T-helper 17 cell (primary cell): ENCODE data around the gene ALDH1A2. TPM values are rescaled to one million over a fixed set of nuclear protein-coding genes. Genes with fewer than 3 reads are reported as not detected.

Experiments used
- ATAC-seq: fragments of 150-1000 bp; cut with Tn5 transposase; 2 replicates; pipeline ENCODE4 v1.10.0; 2021; ENCODE audit warnings: mild to moderate bottlenecking, moderate library complexity
- DNase-seq, 3 donors: peaks; one replicate each; pipeline versions ENCODE4 v3.0.0 to v3.0.0-alpha.2; 2020 to 2021
- H3K9me3 ChIP-seq: one replicate; pipeline ENCODE4 v1.7.0; 2013; ENCODE audit warnings: low read length, mild to moderate bottlenecking; ENCODE audit not compliant: control insufficient read depth, poor library complexity, severe bottlenecking
- H3K27ac Mint-ChIP-seq: one replicate; pipeline ENCODE4 v1.8.0; 2022; ENCODE audit warnings: mild to moderate bottlenecking, moderate library complexity, mixed read lengths
- H3K27me3 Mint-ChIP-seq: one replicate; pipeline ENCODE4 v1.8.0; 2022; ENCODE audit warnings: mixed read lengths
- H3K36me3 Mint-ChIP-seq: one replicate; pipeline ENCODE4 v1.8.0; 2022; ENCODE audit warnings: low read depth, mixed read lengths
- H3K4me1 Mint-ChIP-seq: one replicate; pipeline ENCODE4 v1.8.0; 2022; ENCODE audit warnings: mild to moderate bottlenecking, mixed read lengths
- H3K4me3 Mint-ChIP-seq: one replicate; pipeline ENCODE4 v1.8.0; 2022; ENCODE audit warnings: mild to moderate bottlenecking, moderate library complexity, mixed read lengths
- total RNA-seq, 4 donors: library from RNA in 2 of 4; stranded (reverse) in 2 of 4; gene quantifications; one replicate each; pipeline ENCODE4 v1.2.3 and lab custom pipeline; 2022 to 2026

The ALDH1A2 gene
- total RNA-seq, 2 donors from 2014 or later = 0.47 TPM; not detected in 1

- Mint-ChIP-seq H3K4me1 (no peaks in the 10 kb centered on the region), H3K36me3 (no peaks in the 10 kb centered on the region), H3K4me3 (no peak overlapping the region), H3K27ac (no peak overlapping the region), H3K27me3 (peaks cover 43% of the 10 kb centered on the region)
- no peaks in the 10 kb centered on the region for H3K9me3 ChIP-seq
- ATAC-seq (no peak), DNase-seq (no peak)
These were observed 140.9 kb downstream of the ALDH1A2 start for GRCh38 chr15:57924598-57924997.

GRCh38 chr15:57923750-57924149 is 141.8 kb downstream of the ALDH1A2 start:
- DNase-seq (no peak), ATAC-seq (no peak)
- Mint-ChIP-seq H3K4me3 (no peak overlapping the region), H3K27ac (no peak overlapping the region), H3K4me1 (no peaks in the 10 kb centered on the region), H3K27me3 (peaks cover 49% of the 10 kb centered on the region), H3K36me3 (no peaks in the 10 kb centered on the region)
- no peaks in the 10 kb centered on the region for H3K9me3 ChIP-seq

GRCh38 chr15:57923306-57923705 is 142.2 kb downstream of the ALDH1A2 start:
- H3K27ac Mint-ChIP-seq = no peak overlapping the region
- H3K27me3 Mint-ChIP-seq = peaks cover 44% of the 10 kb centered on the region
- H3K9me3 ChIP-seq = no peaks in the 10 kb centered on the region
- DNase-seq (no peak), ATAC-seq (no peak)
- H3K36me3 Mint-ChIP-seq = no peaks in the 10 kb centered on the region
- no peak overlapping the region for H3K4me3 Mint-ChIP-seq
- no peaks in the 10 kb centered on the region for H3K4me1 Mint-ChIP-seq

- DNase-seq (no peak), ATAC-seq (no peak)
- H3K36me3 Mint-ChIP-seq = no peaks in the 10 kb centered on the region
- no peaks in the 10 kb centered on the region for H3K4me1 Mint-ChIP-seq
- peaks cover 41% of the 10 kb centered on the region for H3K27me3 Mint-ChIP-seq
- no peaks in the 10 kb centered on the region for H3K9me3 ChIP-seq
- no peak overlapping the region for H3K27ac Mint-ChIP-seq
- no peak overlapping the region for H3K4me3 Mint-ChIP-seq
These were observed 142.7 kb downstream of the ALDH1A2 start for GRCh38 chr15:57922776-57923175.

- no peaks in the 10 kb centered on the region for H3K36me3 Mint-ChIP-seq
- no peaks in the 10 kb centered on the region for H3K9me3 ChIP-seq
- DNase-seq = no peak
- peaks cover 39% of the 10 kb centered on the region for H3K27me3 Mint-ChIP-seq
- H3K4me1 Mint-ChIP-seq = no peaks in the 10 kb centered on the region
- no peak for ATAC-seq
- no peak overlapping the region for H3K4me3 Mint-ChIP-seq
- no peak overlapping the region for H3K27ac Mint-ChIP-seq
These were observed 144.1 kb downstream of the ALDH1A2 start for GRCh38 chr15:57921371-57921770.

GRCh38 chr15:57920911-57921310 is 144.6 kb downstream of the ALDH1A2 start:
- ATAC-seq (no peak), DNase-seq (no peak)
- Mint-ChIP-seq H3K36me3 (peaks cover 2% of the 10 kb centered on the region), H3K27ac (no peak overlapping the region), H3K27me3 (peaks cover 44% of the 10 kb centered on the region), H3K4me1 (no peaks in the 10 kb centered on the region), H3K4me3 (no peak overlapping the region)
- H3K9me3 ChIP-seq = no peaks in the 10 kb centered on the region

- ATAC-seq (no peak), DNase-seq (no peak)
- Mint-ChIP-seq H3K27me3 (peaks cover 41% of the 10 kb centered on the region), H3K4me1 (no peaks in the 10 kb centered on the region), H3K27ac (no peak overlapping the region), H3K36me3 (peaks cover 2% of the 10 kb centered on the region), H3K4me3 (no peak overlapping the region)
- H3K9me3 ChIP-seq = no peaks in the 10 kb centered on the region
These were observed 145.8 kb downstream of the ALDH1A2 start for GRCh38 chr15:57919754-57920153.

GRCh38 chr15:57917998-57918397 is 147.5 kb downstream of the ALDH1A2 start:
- H3K4me3 Mint-ChIP-seq = no peak overlapping the region
- H3K27me3 Mint-ChIP-seq = peaks cover 42% of the 10 kb centered on the region
- H3K27ac Mint-ChIP-seq = no peak overlapping the region
- no peaks in the 10 kb centered on the region for H3K9me3 ChIP-seq
- ATAC-seq = no peak
- no peak for DNase-seq
- peaks cover 2% of the 10 kb centered on the region for H3K36me3 Mint-ChIP-seq
- H3K4me1 Mint-ChIP-seq = no peaks in the 10 kb centered on the region

GRCh38 chr15:57916695-57917094 is 148.8 kb downstream of the ALDH1A2 start:
- Mint-ChIP-seq H3K36me3 (peaks cover 2% of the 10 kb centered on the region), H3K4me1 (no peaks in the 10 kb centered on the region), H3K27ac (no peak overlapping the region), H3K4me3 (no peak overlapping the region), H3K27me3 (peaks cover 48% of the 10 kb centered on the region)
- DNase-seq (no peak), ATAC-seq (no peak)
- no peaks in the 10 kb centered on the region for H3K9me3 ChIP-seq

GRCh38 chr15:57915827-57916531 is 149.5 kb downstream of the ALDH1A2 start:
- Mint-ChIP-seq H3K4me1 (no peaks in the 10 kb centered on the region), H3K36me3 (peaks cover 2% of the 10 kb centered on the region), H3K4me3 (no peak overlapping the region), H3K27ac (no peak overlapping the region), H3K27me3 (peaks cover 42% of the 10 kb centered on the region)
- H3K9me3 ChIP-seq = no peaks in the 10 kb centered on the region
- DNase-seq = no peak
- no peak for ATAC-seq

- H3K9me3 ChIP-seq = no peaks in the 10 kb centered on the region
- DNase-seq (no peak), ATAC-seq (no peak)
- Mint-ChIP-seq H3K27me3 (peaks cover 36% of the 10 kb centered on the region), H3K27ac (no peak overlapping the region), H3K36me3 (peaks cover 2% of the 10 kb centered on the region), H3K4me1 (no peaks in the 10 kb centered on the region), H3K4me3 (no peak overlapping the region)
These were observed 151.0 kb downstream of the ALDH1A2 start for GRCh38 chr15:57914350-57915055.

GRCh38 chr15:57911247-57911646 is 154.3 kb downstream of the ALDH1A2 start:
- Mint-ChIP-seq H3K36me3 (peaks cover 2% of the 10 kb centered on the region), H3K4me1 (no peaks in the 10 kb centered on the region), H3K4me3 (no peak overlapping the region), H3K27ac (no peak overlapping the region), H3K27me3 (peaks cover 40% of the 10 kb centered on the region)
- DNase-seq (no peak), ATAC-seq (no peak)
- no peaks in the 10 kb centered on the region for H3K9me3 ChIP-seq

GRCh38 chr15:57910672-57911071 is 154.8 kb downstream of the ALDH1A2 start:
- ATAC-seq (no peak), DNase-seq (no peak)
- no peaks in the 10 kb centered on the region for H3K9me3 ChIP-seq
- Mint-ChIP-seq H3K4me1 (no peaks in the 10 kb centered on the region), H3K27me3 (peaks cover 34% of the 10 kb centered on the region), H3K4me3 (no peak overlapping the region), H3K27ac (no peak overlapping the region), H3K36me3 (no peaks in the 10 kb centered on the region)

GRCh38 chr15:57909388-57909787 is 156.1 kb downstream of the ALDH1A2 start:
- Mint-ChIP-seq H3K27me3 (peaks cover 30% of the 10 kb centered on the region), H3K4me1 (no peaks in the 10 kb centered on the region), H3K36me3 (no peaks in the 10 kb centered on the region), H3K4me3 (no peak overlapping the region), H3K27ac (no peak overlapping the region)
- ATAC-seq (no peak), DNase-seq (no peak)
- H3K9me3 ChIP-seq = no peaks in the 10 kb centered on the region
